ENCODE results near the gene MPHOSPH10. TPM values are rescaled to one million over a fixed set of nuclear protein-coding genes. Genes with fewer than 3 reads are reported as not detected.

The MPHOSPH10 gene
- total and polyA plus RNA-seq, 10 of the 15 experiments (the other 5 are each of a cell fraction or from before 2014, with no cell fraction given) = 23.8 to 56.8 (median 41.3) TPM

DNA sequence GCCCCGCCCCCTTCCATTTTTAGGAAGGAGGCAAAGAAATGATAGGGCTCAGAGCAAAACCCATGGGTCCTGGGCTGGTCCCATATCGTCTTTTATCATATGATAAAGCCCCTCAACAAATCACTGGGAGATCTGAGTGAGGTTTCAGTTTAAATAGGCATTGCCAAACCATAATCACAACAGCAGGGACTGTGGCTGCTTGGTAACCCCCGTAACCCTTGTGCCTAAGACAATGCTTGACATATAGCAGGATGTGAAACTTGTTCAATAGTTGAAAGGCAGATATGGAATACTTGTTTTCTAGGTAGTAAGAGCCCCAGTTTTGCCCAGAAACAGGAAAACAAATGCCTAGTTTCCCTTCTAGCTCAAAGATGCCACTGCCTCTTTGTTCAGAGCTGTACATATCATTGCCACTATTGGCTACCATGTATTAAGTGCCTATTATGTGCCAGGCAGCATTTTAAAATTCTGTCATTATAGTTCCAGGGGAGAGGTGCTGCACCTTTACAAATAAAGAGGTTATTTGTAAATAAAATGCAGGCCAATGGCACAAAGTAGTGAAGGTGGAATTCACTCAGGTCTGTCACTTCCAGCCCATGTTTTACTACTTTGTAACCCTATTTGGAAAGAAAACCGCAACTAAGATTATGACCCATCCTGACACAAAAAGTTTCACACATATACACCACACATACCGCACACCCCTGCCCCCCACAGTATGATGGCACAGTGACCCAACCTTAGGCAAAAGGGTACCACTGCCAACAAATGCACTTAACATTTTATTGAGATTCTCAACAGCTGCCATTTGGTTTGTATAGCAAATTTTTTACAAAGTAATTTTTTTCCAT is 47.8 kb upstream of the MPHOSPH10 start (continued):
- TF ChIP-seq STAT3 (IDR thresholded peaks at IDR 0.05; ENCODE audit: low read depth, low read length) (no peak), CREM (IDR thresholded peaks at IDR 0.05; ENCODE audit: low read depth) (peak; percentile 57; the same call in 1 of the 2 replicates), TAF1 (IDR thresholded peaks at IDR 0.05; ENCODE audit: borderline replicate concordance, low read depth, low read length) (no peak), EZH2 (IDR thresholded peaks at IDR 0.05; ENCODE audit: borderline replicate concordance, control insufficient read depth, low read depth, low read length) (no peak), IRF4 (IDR thresholded peaks at IDR 0.05; ENCODE audit: low read depth, low read length) (peak; percentile 84; the same call in 1 of the 2 replicates), BCL3 (IDR thresholded peaks at IDR 0.05; ENCODE audit: borderline replicate concordance, insufficient read depth, low read depth, low read length, poor library complexity, severe bottlenecking) (peak; percentile 89), IKZF1 (conservative IDR thresholded peaks at IDR 0.05) (peak; percentile 86), CEBPB (IDR thresholded peaks at IDR 0.05; ENCODE audit: borderline replicate concordance in 1 of 2, low read depth in 2 of 2, low read length in 2 of 2) (no peak), ATF7 (IDR thresholded peaks at IDR 0.05; ENCODE audit: low read depth) (peak; percentile 54; the same call in 1 of the 2 replicates), BHLHE40 (IDR thresholded peaks at IDR 0.05; ENCODE audit: borderline replicate concordance in 1 of 2, low read depth in 2 of 2, low read length in 1 of 2) (peak in 1 of 2 experiments; percentile 61; a peak in 2 of 4 replicates), NFIC (IDR thresholded peaks at IDR 0.05; ENCODE audit: low read depth, low read length) (peak; percentile 79), MTA2 (IDR thresholded peaks at IDR 0.05; ENCODE audit: low read depth) (peak; percentile 87), RAD51 (IDR thresholded peaks at IDR 0.05) (no peak), YBX1 (IDR thresholded peaks at IDR 0.05) (no peak), USF1 (IDR thresholded peaks at IDR 0.05; ENCODE audit: borderline replicate concordance, extremely low read length, insufficient read depth, low read depth, low read length) (no peak), POLR2AphosphoS2 (IDR thresholded peaks at IDR 0.05; ENCODE audit: low read depth, low read length) (0 out of 2 replicates have a peak, but pooled peaks have one; percentile 59), JUNB (IDR thresholded peaks at IDR 0.05) (peak; percentile 94), PBX3 (IDR thresholded peaks at IDR 0.05; ENCODE audit: insufficient replicate concordance, low read depth, low read length) (no peak), BRCA1 (IDR thresholded peaks at IDR 0.05; ENCODE audit: low read depth, low read length) (no peak), EP300 (IDR thresholded peaks at IDR 0.05; ENCODE audit: borderline replicate concordance in 1 of 2, control insufficient read depth in 1 of 2, low read depth in 2 of 2, low read length in 2 of 2) (0 out of 4 replicates have a peak, but pooled peaks have one; percentile 33 to 40)
